Measurements from ENCODE around the gene CEPT1. TPM values are rescaled to one million over a fixed set of nuclear protein-coding genes. Genes with fewer than 3 reads are reported as not detected.

CEPT1 gene
- total and polyA plus RNA-seq, 9 of the 15 experiments (the other 6 are each of a cell fraction or from before 2014, with no cell fraction given) = 24.4 to 72.6 (median 42.4) TPM

GRCh38 chr1:111099289-111099688, 40.7 kb upstream of the CEPT1 start (continued):
- no peak for TF ChIP-seq MED1 (CRISPR knock-in tag; IDR thresholded peaks at IDR 0.05; ENCODE audit: borderline replicate concordance)
- no peak for TF ChIP-seq MTA3 (IDR thresholded peaks at IDR 0.05; ENCODE audit: borderline replicate concordance)
- 0 out of 2 replicates have a peak, but pooled peaks have one; percentile 38 for TF ChIP-seq ESRRA (IDR thresholded peaks at IDR 0.05; ENCODE audit: borderline replicate concordance, low read depth)
- no peak for TF ChIP-seq SP1 (CRISPR knock-in tag; IDR thresholded peaks at IDR 0.05)
- TF ChIP-seq, protein P1, sequence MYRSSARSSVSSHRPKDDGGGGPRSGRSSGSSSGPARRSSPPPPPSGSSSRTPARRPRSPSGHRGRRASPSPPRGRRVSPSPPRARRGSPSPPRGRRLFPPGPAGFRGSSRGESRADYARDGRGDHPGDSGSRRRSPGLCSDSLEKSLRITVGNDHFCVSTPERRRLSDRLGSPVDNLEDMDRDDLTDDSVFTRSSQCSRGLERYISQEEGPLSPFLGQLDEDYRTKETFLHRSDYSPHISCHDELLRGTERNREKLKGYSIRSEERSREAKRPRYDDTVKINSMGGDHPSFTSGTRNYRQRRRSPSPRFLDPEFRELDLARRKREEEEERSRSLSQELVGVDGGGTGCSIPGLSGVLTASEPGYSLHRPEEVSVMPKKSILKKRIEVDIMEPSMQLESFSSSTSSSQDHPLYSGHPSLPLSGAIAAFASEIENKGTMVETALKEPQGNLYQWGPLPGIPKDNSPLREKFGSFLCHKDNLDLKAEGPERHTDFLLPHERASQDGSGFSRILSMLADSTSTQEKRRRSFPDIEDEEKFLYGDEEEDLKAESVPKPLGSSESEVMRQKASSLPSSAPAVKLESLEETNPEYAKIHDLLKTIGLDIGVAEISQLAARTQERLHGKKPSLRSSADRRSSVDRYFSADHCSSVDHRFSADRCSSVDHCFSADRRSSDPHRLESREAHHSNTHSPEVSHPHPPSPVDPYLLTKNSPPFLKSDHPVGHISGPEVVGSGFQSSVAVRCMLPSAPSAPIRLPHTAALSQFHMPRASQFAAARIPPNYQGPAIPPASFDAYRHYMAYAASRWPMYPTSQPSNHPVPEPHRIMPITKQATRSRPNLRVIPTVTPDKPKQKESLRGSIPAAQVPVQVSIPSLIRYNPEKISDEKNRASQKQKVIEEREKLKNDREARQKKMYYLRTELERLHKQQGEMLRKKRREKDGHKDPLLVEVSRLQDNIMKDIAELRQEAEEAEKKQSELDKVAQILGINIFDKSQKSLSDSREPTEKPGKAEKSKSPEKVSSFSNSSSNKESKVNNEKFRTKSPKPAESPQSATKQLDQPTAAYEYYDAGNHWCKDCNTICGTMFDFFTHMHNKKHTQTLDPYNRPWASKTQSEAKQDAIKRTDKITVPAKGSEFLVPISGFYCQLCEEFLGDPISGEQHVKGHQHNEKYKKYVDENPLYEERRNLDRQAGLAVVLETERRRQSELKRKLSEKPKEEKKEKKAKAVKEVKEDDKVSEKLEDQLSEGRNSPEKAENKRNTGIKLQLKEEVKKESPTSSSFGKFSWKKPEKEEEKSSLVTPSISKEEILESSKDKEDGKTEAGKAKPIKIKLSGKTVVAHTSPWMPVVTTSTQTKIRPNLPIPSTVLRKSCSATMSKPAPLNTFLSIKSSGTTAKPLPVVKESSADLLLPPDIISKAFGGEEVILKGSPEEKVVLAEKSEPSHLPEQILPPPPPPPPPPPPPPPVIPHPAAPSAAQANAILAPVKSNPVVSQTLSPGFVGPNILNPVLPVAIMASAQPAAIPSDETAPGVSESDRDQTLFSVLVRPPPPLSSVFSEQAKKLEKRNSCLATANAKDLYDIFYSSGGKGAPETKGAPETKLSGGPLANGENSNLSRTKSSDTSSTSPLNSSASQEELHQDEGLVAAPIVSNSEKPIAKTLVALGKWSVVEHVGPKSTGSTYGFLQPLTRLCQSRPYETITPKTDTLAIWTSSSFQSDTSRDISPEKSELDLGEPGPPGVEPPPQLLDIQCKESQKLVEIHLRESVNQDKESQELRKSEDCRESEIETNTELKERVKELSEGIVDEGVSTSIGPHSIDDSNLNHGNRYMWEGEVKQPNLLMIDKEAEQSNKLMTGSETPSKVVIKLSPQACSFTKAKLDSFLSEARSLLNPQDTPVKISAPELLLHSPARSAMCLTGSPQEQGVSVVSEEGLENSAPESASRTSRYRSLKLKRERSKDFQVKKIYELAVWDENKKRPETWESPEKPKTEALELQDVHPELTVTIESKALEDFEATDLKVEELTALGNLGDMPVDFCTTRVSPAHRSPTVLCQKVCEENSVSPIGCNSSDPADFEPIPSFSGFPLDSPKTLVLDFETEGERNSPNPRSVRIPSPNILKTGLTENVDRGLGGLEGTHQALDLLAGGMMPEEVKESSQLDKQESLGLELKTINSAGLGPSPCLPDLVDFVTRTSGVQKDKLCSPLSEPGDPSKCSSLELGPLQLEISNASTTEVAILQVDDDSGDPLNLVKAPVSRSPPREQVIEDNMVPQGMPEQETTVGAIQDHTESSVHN (IDR thresholded peaks at IDR 0.05; ENCODE audit: borderline replicate concordance in 1 of 2, low read depth in 1 of 2) = no peak
- 0 out of 2 replicates have a peak, but pooled peaks have one; percentile 10 for TF ChIP-seq ARID1B (IDR thresholded peaks at IDR 0.05)
- TF ChIP-seq ZKSCAN3 (CRISPR knock-in tag; IDR thresholded peaks at IDR 0.05) = no peak
- no peak for TF ChIP-seq ZNF583 (CRISPR knock-in tag; IDR thresholded peaks at IDR 0.05)
- TF ChIP-seq ZC3H4 (CRISPR knock-in tag; IDR thresholded peaks at IDR 0.05; ENCODE audit: borderline replicate concordance) = no peak
- TF ChIP-seq ZNF12 (CRISPR knock-in tag; IDR thresholded peaks at IDR 0.05) = no peak
- peak; percentile 88; the same call in 1 of the 2 replicates for TF ChIP-seq CBX5 (IDR thresholded peaks at IDR 0.05; ENCODE audit: borderline replicate concordance, low read depth)
- TF ChIP-seq ZNF609 (CRISPR knock-in tag; IDR thresholded peaks at IDR 0.05; ENCODE audit: borderline replicate concordance) = no peak
- TF ChIP-seq ZNF561 (CRISPR knock-in tag; conservative IDR thresholded peaks at IDR 0.05) = no peak
- TF ChIP-seq TEAD2 (tag; IDR thresholded peaks at IDR 0.05) = no peak
- TF ChIP-seq, protein P2, sequence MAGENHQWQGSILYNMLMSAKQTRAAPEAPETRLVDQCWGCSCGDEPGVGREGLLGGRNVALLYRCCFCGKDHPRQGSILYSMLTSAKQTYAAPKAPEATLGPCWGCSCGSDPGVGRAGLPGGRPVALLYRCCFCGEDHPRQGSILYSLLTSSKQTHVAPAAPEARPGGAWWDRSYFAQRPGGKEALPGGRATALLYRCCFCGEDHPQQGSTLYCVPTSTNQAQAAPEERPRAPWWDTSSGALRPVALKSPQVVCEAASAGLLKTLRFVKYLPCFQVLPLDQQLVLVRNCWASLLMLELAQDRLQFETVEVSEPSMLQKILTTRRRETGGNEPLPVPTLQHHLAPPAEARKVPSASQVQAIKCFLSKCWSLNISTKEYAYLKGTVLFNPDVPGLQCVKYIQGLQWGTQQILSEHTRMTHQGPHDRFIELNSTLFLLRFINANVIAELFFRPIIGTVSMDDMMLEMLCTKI (IDR thresholded peaks at IDR 0.05; ENCODE audit: partially characterized antibody) = no peak

Measured in K562 (cell line).